ENCODE measurements around the gene HOXA6.

DNA sequence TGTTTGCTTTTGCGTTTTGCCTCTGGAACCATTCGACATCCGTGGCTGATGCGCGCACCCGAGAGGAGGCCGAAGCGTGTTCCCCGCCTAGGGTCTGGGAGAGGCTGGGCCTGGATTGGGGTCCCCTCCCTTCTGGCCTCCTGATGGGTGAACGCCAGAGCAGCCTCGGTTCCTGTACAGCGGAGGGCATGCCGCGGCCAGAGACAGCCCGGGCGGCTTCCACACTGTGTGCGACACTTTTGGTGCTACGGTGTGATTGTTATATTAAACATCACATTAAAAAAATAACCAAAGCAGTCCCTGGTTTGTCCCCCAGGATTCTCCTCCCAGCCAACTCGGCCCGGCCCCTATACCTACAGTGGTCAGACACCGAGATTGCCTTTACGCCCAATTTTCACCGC, 12.6 kb upstream of the HOXA6 start:
- no peak for TF ChIP-seq YY1 (IDR thresholded peaks at IDR 0.05)
- no peak for TF ChIP-seq TAF1 (conservative IDR thresholded peaks at IDR 0.05)
- no peak for TF ChIP-seq RXRA (IDR thresholded peaks at IDR 0.05)
- TF ChIP-seq, protein P1, sequence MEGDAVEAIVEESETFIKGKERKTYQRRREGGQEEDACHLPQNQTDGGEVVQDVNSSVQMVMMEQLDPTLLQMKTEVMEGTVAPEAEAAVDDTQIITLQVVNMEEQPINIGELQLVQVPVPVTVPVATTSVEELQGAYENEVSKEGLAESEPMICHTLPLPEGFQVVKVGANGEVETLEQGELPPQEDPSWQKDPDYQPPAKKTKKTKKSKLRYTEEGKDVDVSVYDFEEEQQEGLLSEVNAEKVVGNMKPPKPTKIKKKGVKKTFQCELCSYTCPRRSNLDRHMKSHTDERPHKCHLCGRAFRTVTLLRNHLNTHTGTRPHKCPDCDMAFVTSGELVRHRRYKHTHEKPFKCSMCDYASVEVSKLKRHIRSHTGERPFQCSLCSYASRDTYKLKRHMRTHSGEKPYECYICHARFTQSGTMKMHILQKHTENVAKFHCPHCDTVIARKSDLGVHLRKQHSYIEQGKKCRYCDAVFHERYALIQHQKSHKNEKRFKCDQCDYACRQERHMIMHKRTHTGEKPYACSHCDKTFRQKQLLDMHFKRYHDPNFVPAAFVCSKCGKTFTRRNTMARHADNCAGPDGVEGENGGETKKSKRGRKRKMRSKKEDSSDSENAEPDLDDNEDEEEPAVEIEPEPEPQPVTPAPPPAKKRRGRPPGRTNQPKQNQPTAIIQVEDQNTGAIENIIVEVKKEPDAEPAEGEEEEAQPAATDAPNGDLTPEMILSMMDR (IDR thresholded peaks at IDR 0.05; ENCODE audit: low read depth, low read length, missing input control): no peak
- TF ChIP-seq, protein P2, sequence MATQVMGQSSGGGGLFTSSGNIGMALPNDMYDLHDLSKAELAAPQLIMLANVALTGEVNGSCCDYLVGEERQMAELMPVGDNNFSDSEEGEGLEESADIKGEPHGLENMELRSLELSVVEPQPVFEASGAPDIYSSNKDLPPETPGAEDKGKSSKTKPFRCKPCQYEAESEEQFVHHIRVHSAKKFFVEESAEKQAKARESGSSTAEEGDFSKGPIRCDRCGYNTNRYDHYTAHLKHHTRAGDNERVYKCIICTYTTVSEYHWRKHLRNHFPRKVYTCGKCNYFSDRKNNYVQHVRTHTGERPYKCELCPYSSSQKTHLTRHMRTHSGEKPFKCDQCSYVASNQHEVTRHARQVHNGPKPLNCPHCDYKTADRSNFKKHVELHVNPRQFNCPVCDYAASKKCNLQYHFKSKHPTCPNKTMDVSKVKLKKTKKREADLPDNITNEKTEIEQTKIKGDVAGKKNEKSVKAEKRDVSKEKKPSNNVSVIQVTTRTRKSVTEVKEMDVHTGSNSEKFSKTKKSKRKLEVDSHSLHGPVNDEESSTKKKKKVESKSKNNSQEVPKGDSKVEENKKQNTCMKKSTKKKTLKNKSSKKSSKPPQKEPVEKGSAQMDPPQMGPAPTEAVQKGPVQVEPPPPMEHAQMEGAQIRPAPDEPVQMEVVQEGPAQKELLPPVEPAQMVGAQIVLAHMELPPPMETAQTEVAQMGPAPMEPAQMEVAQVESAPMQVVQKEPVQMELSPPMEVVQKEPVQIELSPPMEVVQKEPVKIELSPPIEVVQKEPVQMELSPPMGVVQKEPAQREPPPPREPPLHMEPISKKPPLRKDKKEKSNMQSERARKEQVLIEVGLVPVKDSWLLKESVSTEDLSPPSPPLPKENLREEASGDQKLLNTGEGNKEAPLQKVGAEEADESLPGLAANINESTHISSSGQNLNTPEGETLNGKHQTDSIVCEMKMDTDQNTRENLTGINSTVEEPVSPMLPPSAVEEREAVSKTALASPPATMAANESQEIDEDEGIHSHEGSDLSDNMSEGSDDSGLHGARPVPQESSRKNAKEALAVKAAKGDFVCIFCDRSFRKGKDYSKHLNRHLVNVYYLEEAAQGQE (IDR thresholded peaks at IDR 0.05): no peak
- TF ChIP-seq EGR1 (IDR thresholded peaks at IDR 0.05; ENCODE audit: low read depth in 2 of 2): no peak
- TF ChIP-seq, protein P3, sequence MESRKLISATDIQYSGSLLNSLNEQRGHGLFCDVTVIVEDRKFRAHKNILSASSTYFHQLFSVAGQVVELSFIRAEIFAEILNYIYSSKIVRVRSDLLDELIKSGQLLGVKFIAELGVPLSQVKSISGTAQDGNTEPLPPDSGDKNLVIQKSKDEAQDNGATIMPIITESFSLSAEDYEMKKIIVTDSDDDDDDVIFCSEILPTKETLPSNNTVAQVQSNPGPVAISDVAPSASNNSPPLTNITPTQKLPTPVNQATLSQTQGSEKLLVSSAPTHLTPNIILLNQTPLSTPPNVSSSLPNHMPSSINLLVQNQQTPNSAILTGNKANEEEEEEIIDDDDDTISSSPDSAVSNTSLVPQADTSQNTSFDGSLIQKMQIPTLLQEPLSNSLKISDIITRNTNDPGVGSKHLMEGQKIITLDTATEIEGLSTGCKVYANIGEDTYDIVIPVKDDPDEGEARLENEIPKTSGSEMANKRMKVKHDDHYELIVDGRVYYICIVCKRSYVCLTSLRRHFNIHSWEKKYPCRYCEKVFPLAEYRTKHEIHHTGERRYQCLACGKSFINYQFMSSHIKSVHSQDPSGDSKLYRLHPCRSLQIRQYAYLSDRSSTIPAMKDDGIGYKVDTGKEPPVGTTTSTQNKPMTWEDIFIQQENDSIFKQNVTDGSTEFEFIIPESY (IDR thresholded peaks at IDR 0.05): no peak
- TF ChIP-seq, protein P4, sequence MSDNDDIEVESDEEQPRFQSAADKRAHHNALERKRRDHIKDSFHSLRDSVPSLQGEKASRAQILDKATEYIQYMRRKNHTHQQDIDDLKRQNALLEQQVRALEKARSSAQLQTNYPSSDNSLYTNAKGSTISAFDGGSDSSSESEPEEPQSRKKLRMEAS (IDR thresholded peaks at IDR 0.05): no peak
